OCI-LY7 (cell line): ENCODE measurements around the gene KCNB1. TPM values are rescaled to one million over a fixed set of nuclear protein-coding genes. Genes with fewer than 3 reads are reported as not detected.

Experiments used
- BruUV-seq: library from RNA; stranded (reverse); fragments of 400-500 nt; replicated peaks from 2 replicates; lab custom pipeline; 2021; lab: Mats Ljungman, UMichigan
- CTCF ChIA-PET: fragments of 300-600 bp; sonication (Branson Sonifier 250); formaldehyde crosslinking; loops from one replicate; lab custom pipeline; 2022; ENCODE audit warnings: antibody characterized with exemption; ENCODE audit not compliant: unreplicated experiment; lab: Charles Lee
- POLR2A ChIA-PET: fragments of 300-600 bp; sonication (Branson Sonifier 250); formaldehyde crosslinking; loops from one replicate; lab custom pipeline; 2022; ENCODE audit warnings: antibody characterized with exemption; lab: Charles Lee
- DNase-seq: peaks from one replicate; pipeline ENCODE4 v3.0.0-alpha.2; 2015; ENCODE audit warnings: low spot score
- H2AFZ ChIP-seq: fragments of 200-600 bp; sonication (generic), shearing (Covaris generic); 2 replicates; pipeline ENCODE4 v1.6.1; 2014; ENCODE audit warnings: mild to moderate bottlenecking, antibody characterized with exemption, low read length, moderate library complexity
- H3K27ac ChIP-seq: fragments of 200-600 bp; sonication (generic); 2 replicates; pipeline ENCODE4 v1.5.1; 2014; ENCODE audit warnings: mixed run types, low read depth, mild to moderate bottlenecking, moderate library complexity, low read length, inconsistent platforms; ENCODE audit not compliant: poor library complexity, severe bottlenecking
- H3K36me3 ChIP-seq: fragments of 200-600 bp; sonication (generic); 2 replicates; pipeline ENCODE4 v1.6.1; 2014; ENCODE audit warnings: mild to moderate bottlenecking, antibody characterized with exemption, low read length, moderate library complexity, mixed read lengths; ENCODE audit not compliant: insufficient read depth
- H3K4me1 ChIP-seq: fragments of 200-600 bp; sonication (generic); 2 replicates; pipeline ENCODE4 v1.5.1; 2014; ENCODE audit warnings: mild to moderate bottlenecking, low read length; ENCODE audit not compliant: insufficient read depth, poor library complexity, severe bottlenecking
- H3K4me2 ChIP-seq: fragments of 200-600 bp; sonication (generic); 2 replicates; pipeline ENCODE4 v1.6.1; 2014; ENCODE audit warnings: mild to moderate bottlenecking, low read length
- H3K4me3 ChIP-seq: fragments of 200-600 bp; sonication (generic); 2 replicates; pipeline ENCODE4 v1.5.1; 2014; ENCODE audit warnings: mild to moderate bottlenecking, low read depth, low read length; ENCODE audit not compliant: poor library complexity, severe bottlenecking
- H3K79me2 ChIP-seq: fragments of 200-600 bp; sonication (generic); 2 replicates; pipeline ENCODE4 v1.6.1; 2016; ENCODE audit warnings: low read depth, mild to moderate bottlenecking, low read length, moderate library complexity, mixed read lengths; ENCODE audit not compliant: insufficient read depth
- H3K9me2 ChIP-seq: fragments of 200-600 bp; sonication (generic); 2 replicates; pipeline ENCODE4 v1.6.1; 2016; ENCODE audit warnings: mild to moderate bottlenecking, low read length, mixed read lengths; ENCODE audit not compliant: insufficient read depth
- H3K9me3 ChIP-seq: fragments of 200-600 bp; sonication (generic); 2 replicates; pipeline ENCODE4 v1.6.1; 2014; ENCODE audit warnings: mild to moderate bottlenecking, mixed run types, low read length, mixed read lengths
- H4K20me1 ChIP-seq: fragments of 200-600 bp; sonication (generic); 2 replicates; pipeline ENCODE4 v1.6.1; 2014; ENCODE audit warnings: mild to moderate bottlenecking, antibody characterized with exemption, low read length, moderate library complexity, mixed read lengths; ENCODE audit not compliant: insufficient read depth
- CTCF ChIP-seq: fragments of 200-600 bp; sonication (generic); conservative IDR thresholded peaks from 2 replicates; pipeline ENCODE4 v1.5.1; 2014; ENCODE audit warnings: mild to moderate bottlenecking, antibody characterized with exemption, low read length, moderate library complexity, mixed read lengths
- EZH2phosphoT487 ChIP-seq: fragments of 200-600 bp; sonication (generic); IDR thresholded peaks from 2 replicates; pipeline ENCODE4 v1.6.1; 2018; ENCODE audit warnings: low read depth, borderline replicate concordance, mild to moderate bottlenecking, mixed run types, antibody characterized with exemption, low read length, moderate library complexity, mixed read lengths
- intact Hi-C: fragments of 100-400 bp; cut with micrococcal nuclease; formaldehyde crosslinking; loops from one replicate; pipeline ENCODE4 v1.10.0; 2022; ENCODE audit not compliant: unreplicated experiment
- total RNA-seq, 2 experiments: library from RNA; depleted of rRNA in 1 of 2; stranded (reverse); fragments of >200 nt in 1 of 2; shearing (Covaris generic) in 1 of 2; gene quantifications; 2 replicates each; pipeline ENCODE4 v1.2.3, GENCODE V29; 2014 to 2022

Gene KCNB1
- total RNA-seq, 2 experiments from 2014 or later = not detected

GRCh38 chr20:49395659-49396058 lies 86.8 kb downstream of the KCNB1 start:
- Histone ChIP-seq H2AFZ (no peak overlapping the region), H3K4me3 (no peak overlapping the region), H3K9me3 (no peaks in the 10 kb centered on the region), H4K20me1 (no peaks in the 10 kb centered on the region), H3K36me3 (no peaks in the 10 kb centered on the region), H3K27ac (no peak overlapping the region), H3K4me1 (no peaks in the 10 kb centered on the region), H3K79me2 (no peaks in the 10 kb centered on the region), H3K4me2 (no peak overlapping the region), H3K9me2 (no peaks in the 10 kb centered on the region)
- ChIA-PET CTCF (no interaction called here), POLR2A (interaction anchor here (0.6 kb wide), 1 partner anchor 97 kb away, joined by 4 read pairs; no protein-coding TSS in a partner anchor)
- TF ChIP-seq CTCF (no peak), EZH2phosphoT487 (no peak)
- intact Hi-C loops = no loop called here
- no TSS peak for BruUV-seq
- DNase-seq = no peak

- Histone ChIP-seq H3K4me1 (no peaks in the 10 kb centered on the region), H3K9me3 (no peaks in the 10 kb centered on the region), H3K9me2 (no peaks in the 10 kb centered on the region), H2AFZ (no peak overlapping the region), H3K27ac (no peak overlapping the region), H3K79me2 (no peaks in the 10 kb centered on the region), H4K20me1 (no peaks in the 10 kb centered on the region), H3K4me3 (no peak overlapping the region), H3K4me2 (no peak overlapping the region), H3K36me3 (no peaks in the 10 kb centered on the region)
- TF ChIP-seq CTCF (no peak), EZH2phosphoT487 (no peak)
- DNase-seq = no peak
- no TSS peak for BruUV-seq
- POLR2A ChIA-PET = interaction anchor here (0.6 kb wide), 1 partner anchor 97 kb away, joined by 4 read pairs; no protein-coding TSS in a partner anchor
- CTCF ChIA-PET = no interaction called here
- intact Hi-C loops = no loop called here
Observed at GRCh38 chr20:49395183-49395582, 87.3 kb downstream of the KCNB1 start.

GRCh38 chr20:49394757-49395156 lies 87.7 kb downstream of the KCNB1 start:
- ChIA-PET CTCF (no interaction called here), POLR2A (no interaction called here)
- intact Hi-C loops = no loop called here
- no peak for TF ChIP-seq EZH2phosphoT487
- no peak for TF ChIP-seq CTCF
- Histone ChIP-seq H4K20me1 (no peaks in the 10 kb centered on the region), H3K4me1 (no peaks in the 10 kb centered on the region), H3K27ac (no peak overlapping the region), H2AFZ (no peak overlapping the region), H3K9me3 (no peaks in the 10 kb centered on the region), H3K9me2 (no peaks in the 10 kb centered on the region), H3K4me2 (no peak overlapping the region), H3K36me3 (no peaks in the 10 kb centered on the region), H3K4me3 (no peak overlapping the region), H3K79me2 (no peaks in the 10 kb centered on the region)
- BruUV-seq = no TSS peak
- DNase-seq = no peak
